ENCODE measurements around the gene TRPM4. TPM values are rescaled to one million over a fixed set of nuclear protein-coding genes. Genes with fewer than 3 reads are reported as not detected.
"Not testable (repeated sequence)": the region's sequence is repeated elsewhere in the genome, so short reads cannot be mapped to it uniquely, and the experiment has no call there.

The TRPM4 gene
- total RNA-seq, 2 donors from 2014 or later, result 15.8 to 28.0 TPM

GRCh38 chr19:49140951-49141350, 16.6 kb upstream of the TRPM4 start:
- no peaks in the 10 kb centered on the region for H3K36me3 ChIP-seq (replicated peaks in 1 of 2; ENCODE audit: insufficient read depth in 1 of 2, low read depth in 2 of 2)
- H3K9me3 ChIP-seq, result no peaks in the 10 kb centered on the region
- H3K27me3 ChIP-seq, result no peaks in the 10 kb centered on the region
- ATAC-seq, result no peak
- 78 to 95% methylated on average over 5 to 7 of the region's 7 CpGs for WGBS, 2 donors
- intact Hi-C loops (cut with DNase I), result loop anchor here (10.0 kb wide), 1 partner anchor 46 kb away; no protein-coding TSS in a partner anchor
- H3K27ac ChIP-seq, result no peak overlapping the region
- H3K4me1 ChIP-seq, result peaks cover 21% of the 10 kb centered on the region
- no peak for DNase-seq
- TF ChIP-seq POLR2A (IDR thresholded peaks at IDR 0.05) (no peak), CTCF (IDR thresholded peaks at IDR 0.05) (no peak)
- no peak overlapping the region for H3K4me3 ChIP-seq

DNA sequence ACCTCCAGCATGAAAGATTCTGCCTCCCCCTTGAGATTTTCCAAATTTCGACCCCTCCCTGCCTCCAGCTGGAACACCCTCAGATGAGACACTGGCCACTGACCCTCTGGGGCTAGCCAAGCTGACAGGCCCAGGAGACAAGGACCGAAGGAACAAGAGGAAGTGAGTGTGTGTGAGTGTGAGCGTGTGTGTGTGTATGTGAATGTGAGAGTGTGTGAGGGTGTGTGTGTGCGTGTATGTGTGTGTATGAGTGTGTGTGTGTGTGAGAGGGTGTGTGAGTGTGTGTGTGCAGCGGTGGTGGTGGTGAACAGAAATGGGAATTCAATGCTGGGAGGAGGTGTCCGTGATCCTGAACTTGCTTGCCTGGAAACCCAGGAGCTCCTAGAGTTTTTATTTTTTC, 16.2 kb upstream of the TRPM4 start:
- intact Hi-C loops (cut with DNase I), result loop anchor here (10.0 kb wide), 1 partner anchor 47 kb away; no protein-coding TSS in a partner anchor
- Histone ChIP-seq H3K36me3 (replicated peaks in 1 of 2; ENCODE audit: insufficient read depth in 1 of 2, low read depth in 2 of 2) (no peaks in the 10 kb centered on the region), H3K4me3 (no peak overlapping the region), H3K27me3 (no peaks in the 10 kb centered on the region), H3K9me3 (no peaks in the 10 kb centered on the region), H3K27ac (no peak overlapping the region), H3K4me1 (peaks cover 25% of the 10 kb centered on the region)
- no peak for TF ChIP-seq POLR2A (IDR thresholded peaks at IDR 0.05)
- TF ChIP-seq CTCF (IDR thresholded peaks at IDR 0.05), result no peak
- ATAC-seq (no peak), DNase-seq (no peak)
- 65 to 74% methylated on average over 6 of the region's 6 CpGs for WGBS, 2 donors

DNA sequence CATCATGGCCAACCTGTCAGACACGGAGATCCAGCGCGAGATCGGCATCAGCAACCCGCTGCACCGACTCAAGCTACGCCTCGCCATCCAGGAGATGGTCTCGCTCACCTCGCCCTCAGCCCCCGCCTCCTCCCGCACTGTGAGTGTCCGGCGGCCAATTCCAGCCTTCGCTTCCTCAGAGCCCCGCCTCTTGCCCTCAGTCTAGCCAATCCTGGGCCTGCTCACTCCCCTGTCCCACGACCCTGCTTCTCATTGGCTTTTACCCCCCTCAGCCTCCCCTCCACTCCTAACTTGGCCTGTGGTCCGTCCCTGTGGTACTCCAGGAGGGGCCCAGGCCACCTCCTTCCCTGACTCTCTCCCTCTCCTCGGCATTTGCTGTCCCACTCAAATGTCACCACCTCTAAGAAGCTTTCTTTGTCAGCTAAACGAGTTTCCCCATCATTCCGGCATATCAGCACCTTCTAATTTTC, 14.7 kb upstream of the TRPM4 start:
- H3K27ac ChIP-seq, result no peak overlapping the region
- peak; percentile 97 for ATAC-seq
- no peak for TF ChIP-seq CTCF (IDR thresholded peaks at IDR 0.05)
- peak in 1 of 3 donors; percentile 14 for TF ChIP-seq POLR2A (IDR thresholded peaks at IDR 0.05)
- intact Hi-C loops (cut with DNase I), result loop anchor here (10.0 kb wide), 1 partner anchor 48 kb away; no protein-coding TSS in a partner anchor
- no peaks in the 10 kb centered on the region for H3K27me3 ChIP-seq
- peak; percentile 88 to 94 (median 93) for DNase-seq
- peak overlapping the region in 1 of 2 donors; percentile 32 for H3K4me3 ChIP-seq
- 1 to 5% methylated on average over 20 to 21 of the region's 21 CpGs for WGBS, 2 donors
- no peaks in the 10 kb centered on the region for H3K9me3 ChIP-seq
- H3K4me1 ChIP-seq, result peaks cover 25% of the 10 kb centered on the region
- H3K36me3 ChIP-seq (replicated peaks in 1 of 2; ENCODE audit: insufficient read depth in 1 of 2, low read depth in 2 of 2), result no peaks in the 10 kb centered on the region

GRCh38 chr19:49145573-49146407, 11.8 kb upstream of the TRPM4 start:
- 7 to 17% methylated on average over 10 to 29 of the region's 30 CpGs for WGBS, 2 donors
- Histone ChIP-seq H3K27me3 (no peaks in the 10 kb centered on the region), H3K27ac (no peak overlapping the region), H3K9me3 (no peaks in the 10 kb centered on the region), H3K4me3 (no peak overlapping the region), H3K4me1 (peaks cover 44% of the 10 kb centered on the region), H3K36me3 (replicated peaks in 1 of 2; ENCODE audit: insufficient read depth in 1 of 2, low read depth in 2 of 2) (no peaks in the 10 kb centered on the region)
- DNase-seq (peak; percentile 71 to 83 (median 78)), ATAC-seq (no peak)
- intact Hi-C loops (cut with DNase I), result loop anchor here (2.0 to 10.0 kb wide), 3 partner anchors 17 to 51 kb away; partner anchors contain the start of gene LIN7B
- TF ChIP-seq POLR2A (IDR thresholded peaks at IDR 0.05) (no peak), CTCF (IDR thresholded peaks at IDR 0.05) (peak; percentile 73 to 91 (median 79))

DNA sequence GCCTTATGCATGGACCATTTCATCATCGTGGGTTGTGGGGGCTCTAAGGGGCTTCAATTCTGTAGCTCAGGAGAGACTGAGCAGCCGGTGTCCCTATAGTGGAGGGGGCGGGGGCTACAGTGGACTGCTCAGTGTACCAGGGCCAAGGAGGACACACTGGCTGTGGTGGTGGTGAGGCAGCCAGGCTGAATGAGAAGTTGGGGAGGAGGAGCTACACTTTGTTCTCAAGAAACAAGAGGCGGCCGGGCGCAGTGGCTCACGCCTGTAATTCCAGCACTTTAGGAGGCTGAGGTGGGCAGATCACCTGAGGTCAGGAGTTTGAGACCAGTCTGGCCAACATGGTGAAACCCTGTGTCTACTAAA, 11.2 kb upstream of the TRPM4 start:
- H3K4me1 ChIP-seq, result peaks cover 50% of the 10 kb centered on the region
- 32 to 53% methylated on average over 7 of the region's 7 CpGs for WGBS, 2 donors
- H3K9me3 ChIP-seq; DNase-seq; H3K36me3 ChIP-seq (replicated peaks in 1 of 2; ENCODE audit: insufficient read depth in 1 of 2, low read depth in 2 of 2); H3K4me3 ChIP-seq; ATAC-seq; H3K27ac ChIP-seq; H3K27me3 ChIP-seq: not testable (repeated sequence)
- intact Hi-C loops (cut with DNase I), result loop anchor here (5.0 to 10.0 kb wide), 2 partner anchors 34 to 52 kb away; partner anchors contain the start of gene LIN7B

All from body of pancreas (tissue), 4 donors.